IPS-18a (cell line): ENCODE data around the gene DTYMK.

ENCODE experiments used
- H3K27ac ChIP-seq: one replicate; pipeline ENCODE4 v1.5.1; 2013; ENCODE audit warnings: low read length
- H3K27me3 ChIP-seq: one replicate; pipeline ENCODE4 v1.6.1; 2013; ENCODE audit warnings: mild to moderate bottlenecking, low read length; ENCODE audit not compliant: control insufficient read depth, insufficient read depth
- H3K36me3 ChIP-seq: one replicate; pipeline ENCODE4 v1.6.1; 2013; ENCODE audit warnings: low read depth, low read length; ENCODE audit not compliant: control insufficient read depth
- H3K4me1 ChIP-seq: one replicate; pipeline ENCODE4 v1.6.1; 2013; ENCODE audit warnings: low read depth, low read length; ENCODE audit not compliant: control insufficient read depth
- H3K4me3 ChIP-seq: one replicate; pipeline ENCODE4 v1.5.1; 2013; ENCODE audit warnings: low read length
- H3K9ac ChIP-seq: one replicate; pipeline ENCODE4 v1.6.1; 2013; ENCODE audit warnings: mild to moderate bottlenecking, low read length, moderate library complexity
- H3K9me3 ChIP-seq: one replicate; pipeline ENCODE4 v1.6.1; 2013; ENCODE audit warnings: low read depth, low read length; ENCODE audit not compliant: control insufficient read depth

DTYMK gene

GRCh38 chr2:241678784-241679540 is 7.7 kb downstream of the DTYMK start:
- Histone ChIP-seq H3K36me3 (peaks cover 77% of the 10 kb centered on the region), H3K9me3 (no peaks in the 10 kb centered on the region), H3K27ac (no peak overlapping the region), H3K27me3 (no peaks in the 10 kb centered on the region), H3K4me1 (no peaks in the 10 kb centered on the region), H3K9ac (no peak overlapping the region), H3K4me3 (no peak overlapping the region)

GRCh38 chr2:241678307-241678706 is 8.3 kb downstream of the DTYMK start:
- Histone ChIP-seq H3K4me3 (no peak overlapping the region), H3K9ac (no peak overlapping the region), H3K27me3 (no peaks in the 10 kb centered on the region), H3K36me3 (peaks cover 72% of the 10 kb centered on the region), H3K4me1 (no peaks in the 10 kb centered on the region), H3K27ac (no peak overlapping the region), H3K9me3 (no peaks in the 10 kb centered on the region)

GRCh38 chr2:241677392-241677791 is 9.2 kb downstream of the DTYMK start:
- Histone ChIP-seq H3K9me3 (no peaks in the 10 kb centered on the region), H3K27me3 (no peaks in the 10 kb centered on the region), H3K9ac (no peak overlapping the region), H3K4me1 (no peaks in the 10 kb centered on the region), H3K36me3 (peaks cover 63% of the 10 kb centered on the region), H3K27ac (no peak overlapping the region), H3K4me3 (no peak overlapping the region)

GRCh38 chr2:241676665-241677064 is 9.9 kb downstream of the DTYMK start:
- Histone ChIP-seq H3K4me3 (no peak overlapping the region), H3K4me1 (no peaks in the 10 kb centered on the region), H3K9me3 (no peaks in the 10 kb centered on the region), H3K27me3 (no peaks in the 10 kb centered on the region), H3K36me3 (peaks cover 56% of the 10 kb centered on the region), H3K27ac (no peak overlapping the region), H3K9ac (no peak overlapping the region)

GRCh38 chr2:241675885-241676284 is 10.7 kb downstream of the DTYMK start:
- Histone ChIP-seq H3K4me1 (no peaks in the 10 kb centered on the region), H3K4me3 (no peak overlapping the region), H3K9ac (no peak overlapping the region), H3K36me3 (peaks cover 48% of the 10 kb centered on the region), H3K27me3 (no peaks in the 10 kb centered on the region), H3K27ac (no peak overlapping the region), H3K9me3 (no peaks in the 10 kb centered on the region)

- H3K4me1 ChIP-seq = no peaks in the 10 kb centered on the region
- H3K36me3 ChIP-seq = peaks cover 39% of the 10 kb centered on the region
- no peaks in the 10 kb centered on the region for H3K27me3 ChIP-seq
- H3K27ac ChIP-seq = no peak overlapping the region
- no peaks in the 10 kb centered on the region for H3K9me3 ChIP-seq
- no peak overlapping the region for H3K9ac ChIP-seq
- no peak overlapping the region for H3K4me3 ChIP-seq
Observed at GRCh38 chr2:241673797-241674725, 12.6 kb downstream of the DTYMK start.

- Histone ChIP-seq H3K27me3 (no peaks in the 10 kb centered on the region), H3K9ac (no peak overlapping the region), H3K27ac (no peak overlapping the region), H3K4me1 (no peaks in the 10 kb centered on the region), H3K4me3 (no peak overlapping the region), H3K9me3 (no peaks in the 10 kb centered on the region), H3K36me3 (peaks cover 39% of the 10 kb centered on the region)
Observed at GRCh38 chr2:241673189-241673663, 13.4 kb downstream of the DTYMK start.

GRCh38 chr2:241672243-241673188 is 14.1 kb downstream of the DTYMK start:
- Histone ChIP-seq H3K4me3 (no peak overlapping the region), H3K9me3 (no peaks in the 10 kb centered on the region), H3K4me1 (no peaks in the 10 kb centered on the region), H3K27me3 (no peaks in the 10 kb centered on the region), H3K27ac (no peak overlapping the region), H3K36me3 (peaks cover 38% of the 10 kb centered on the region), H3K9ac (no peak overlapping the region)

GRCh38 chr2:241671457-241672240 is 15.0 kb downstream of the DTYMK start:
- H3K36me3 ChIP-seq = peaks cover 34% of the 10 kb centered on the region
- no peaks in the 10 kb centered on the region for H3K4me1 ChIP-seq
- H3K9me3 ChIP-seq = no peaks in the 10 kb centered on the region
- no peak overlapping the region for H3K9ac ChIP-seq
- no peak overlapping the region for H3K27ac ChIP-seq
- no peaks in the 10 kb centered on the region for H3K27me3 ChIP-seq
- H3K4me3 ChIP-seq = no peak overlapping the region

- Histone ChIP-seq H3K27ac (no peak overlapping the region), H3K4me1 (no peaks in the 10 kb centered on the region), H3K9ac (no peak overlapping the region), H3K4me3 (no peak overlapping the region), H3K27me3 (no peaks in the 10 kb centered on the region), H3K9me3 (no peaks in the 10 kb centered on the region), H3K36me3 (peaks cover 30% of the 10 kb centered on the region)
Observed at GRCh38 chr2:241670333-241671110, 16.1 kb downstream of the DTYMK start.
